DOHH2 (cell line): Measurements from ENCODE around the gene ZBTB48.

Experiments used
- H3F3A ChIP-seq: fragments of 200-600 bp; sonication (generic), shearing (Covaris generic); 2 replicates; pipeline ENCODE4 v1.6.0; 2016; ENCODE audit warnings: antibody characterized with exemption, mild to moderate bottlenecking; ENCODE audit not compliant: control insufficient read depth, insufficient read depth
- H3K27ac ChIP-seq: fragments of 200-600 bp; sonication (generic); 2 replicates; pipeline ENCODE4 v1.5.1; 2014; ENCODE audit warnings: low read depth, mild to moderate bottlenecking, low read length, moderate library complexity
- H3K27me3 ChIP-seq: fragments of 200-600 bp; sonication (generic); 2 replicates; pipeline ENCODE4 v1.6.1; 2014; ENCODE audit warnings: mild to moderate bottlenecking, low read length, mixed read lengths; ENCODE audit not compliant: control insufficient read depth
- H3K36me3 ChIP-seq: fragments of 200-600 bp; sonication (generic); 2 replicates; pipeline ENCODE4 v1.6.1; 2014; ENCODE audit warnings: mild to moderate bottlenecking, low read length, moderate library complexity, mixed read lengths; ENCODE audit not compliant: control insufficient read depth
- H3K4me1 ChIP-seq: fragments of 200-600 bp; sonication (generic); 2 replicates; pipeline ENCODE4 v1.6.1; 2014; ENCODE audit warnings: mild to moderate bottlenecking, low read length, mixed read lengths; ENCODE audit not compliant: control insufficient read depth
- H3K4me2 ChIP-seq: fragments of 200-600 bp; sonication (generic); 2 replicates; pipeline ENCODE4 v1.6.0; 2014; ENCODE audit warnings: mild to moderate bottlenecking, low read length, moderate library complexity
- H3K4me3 ChIP-seq: fragments of 200-600 bp; sonication (generic); 2 replicates; pipeline ENCODE4 v1.5.1; 2014; ENCODE audit warnings: mild to moderate bottlenecking, low read length, mixed read lengths
- H3K79me2 ChIP-seq: fragments of 200-600 bp; sonication (generic); 2 replicates; pipeline ENCODE4 v1.6.1; 2014; ENCODE audit warnings: mild to moderate bottlenecking, low read length, mixed read lengths; ENCODE audit not compliant: control insufficient read depth
- H3K9me2 ChIP-seq: fragments of 200-600 bp; sonication (generic); replicated peaks from 2 replicates; pipeline ENCODE4 v1.6.1; 2014; ENCODE audit warnings: mild to moderate bottlenecking, low read length, mixed read lengths; ENCODE audit not compliant: control insufficient read depth
- H3K9me3 ChIP-seq: fragments of 200-600 bp; sonication (generic); 2 replicates; pipeline ENCODE4 v1.6.1; 2014; ENCODE audit warnings: antibody characterized with exemption, low read length, mixed read lengths; ENCODE audit not compliant: control insufficient read depth, insufficient read depth
- H4K20me1 ChIP-seq: fragments of 200-600 bp; sonication (generic); 2 replicates; pipeline ENCODE4 v1.6.0; 2014; ENCODE audit warnings: low read depth, mild to moderate bottlenecking, antibody characterized with exemption, low read length, moderate library complexity; ENCODE audit not compliant: control insufficient read depth, insufficient read depth
- EZH2phosphoT487 ChIP-seq: fragments of 200-600 bp; sonication (generic); IDR thresholded peaks from 2 replicates; pipeline ENCODE4 v1.6.1; 2017; ENCODE audit warnings: borderline replicate concordance, mild to moderate bottlenecking, antibody characterized with exemption, low read length, moderate library complexity, mixed read lengths
- TF ChIP-seq, protein P1 (sequence below): fragments of 200-600 bp; sonication (generic); IDR thresholded peaks from one replicate; pipeline ENCODE4 v1.5.1; 2014; ENCODE audit warnings: antibody characterized with exemption, mild to moderate bottlenecking, low read depth, low read length; ENCODE audit not compliant: poor library complexity, severe bottlenecking

ZBTB48 gene

DNA sequence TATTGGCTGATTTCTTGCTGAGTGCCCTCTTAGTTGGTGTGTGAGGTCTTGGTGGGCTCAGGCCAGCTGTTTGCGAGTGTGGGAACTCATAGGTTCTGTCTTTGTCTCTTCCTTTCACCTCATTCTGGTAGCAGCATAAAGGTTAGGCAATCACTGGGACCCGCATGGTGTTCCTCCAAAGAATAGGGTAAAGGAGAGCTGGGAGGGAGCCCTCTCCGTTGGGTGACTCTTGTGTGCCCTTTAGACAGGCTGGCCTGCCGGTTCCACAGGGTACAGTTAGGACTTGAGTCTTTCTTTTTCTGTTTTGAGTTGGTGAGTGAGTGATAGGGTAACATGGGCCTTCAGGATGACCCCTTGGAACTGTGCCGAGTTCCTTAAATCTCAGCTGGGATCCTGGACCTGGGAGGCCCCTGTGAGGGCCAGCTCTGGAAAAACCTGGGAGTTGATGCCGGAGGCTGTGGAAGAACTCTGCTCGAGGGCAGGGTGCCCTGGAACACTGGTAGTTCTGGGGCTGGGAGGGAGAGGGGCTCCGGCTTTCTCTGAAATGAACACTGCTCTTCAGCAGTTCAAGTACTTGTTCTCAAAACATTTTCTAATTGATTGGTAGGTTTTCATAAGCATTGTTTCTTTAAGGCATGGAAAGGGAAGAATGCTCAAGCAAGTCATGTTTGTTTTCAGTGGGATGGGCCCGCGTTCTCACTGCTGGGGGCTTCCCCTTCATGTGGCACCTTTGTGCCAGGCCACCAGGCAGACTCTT is 42.8 kb downstream of the ZBTB48 start:
- Histone ChIP-seq H3K79me2 (peaks cover 47% of the 10 kb centered on the region), H3K9me3 (no peaks in the 10 kb centered on the region), H3K4me2 (no peak overlapping the region), H3K9me2 (no peaks in the 10 kb centered on the region), H4K20me1 (peaks cover 8% of the 10 kb centered on the region; the same call in 1 of the 2 replicates), H3K27ac (no peak overlapping the region), H3K4me3 (no peak overlapping the region), H3K4me1 (peaks cover 44% of the 10 kb centered on the region), H3K36me3 (peaks cover 63% of the 10 kb centered on the region), H3F3A (peaks cover 25% of the 10 kb centered on the region), H3K27me3 (no peaks in the 10 kb centered on the region)
- TF ChIP-seq, protein P1, sequence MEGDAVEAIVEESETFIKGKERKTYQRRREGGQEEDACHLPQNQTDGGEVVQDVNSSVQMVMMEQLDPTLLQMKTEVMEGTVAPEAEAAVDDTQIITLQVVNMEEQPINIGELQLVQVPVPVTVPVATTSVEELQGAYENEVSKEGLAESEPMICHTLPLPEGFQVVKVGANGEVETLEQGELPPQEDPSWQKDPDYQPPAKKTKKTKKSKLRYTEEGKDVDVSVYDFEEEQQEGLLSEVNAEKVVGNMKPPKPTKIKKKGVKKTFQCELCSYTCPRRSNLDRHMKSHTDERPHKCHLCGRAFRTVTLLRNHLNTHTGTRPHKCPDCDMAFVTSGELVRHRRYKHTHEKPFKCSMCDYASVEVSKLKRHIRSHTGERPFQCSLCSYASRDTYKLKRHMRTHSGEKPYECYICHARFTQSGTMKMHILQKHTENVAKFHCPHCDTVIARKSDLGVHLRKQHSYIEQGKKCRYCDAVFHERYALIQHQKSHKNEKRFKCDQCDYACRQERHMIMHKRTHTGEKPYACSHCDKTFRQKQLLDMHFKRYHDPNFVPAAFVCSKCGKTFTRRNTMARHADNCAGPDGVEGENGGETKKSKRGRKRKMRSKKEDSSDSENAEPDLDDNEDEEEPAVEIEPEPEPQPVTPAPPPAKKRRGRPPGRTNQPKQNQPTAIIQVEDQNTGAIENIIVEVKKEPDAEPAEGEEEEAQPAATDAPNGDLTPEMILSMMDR: no peak
- TF ChIP-seq EZH2phosphoT487: no peak

- no peaks in the 10 kb centered on the region for H3K9me2 ChIP-seq
- H3K27ac ChIP-seq: 0 out of 2 replicates have a peak overlapping the region, but pooled peaks have one; percentile 1
- H3F3A ChIP-seq: peaks cover 25% of the 10 kb centered on the region
- H3K4me1 ChIP-seq: peaks cover 52% of the 10 kb centered on the region
- H3K79me2 ChIP-seq: peaks cover 53% of the 10 kb centered on the region
- H4K20me1 ChIP-seq: peaks cover 13% of the 10 kb centered on the region
- peak overlapping the region; percentile 26 for H3K4me2 ChIP-seq
- 0 out of 2 replicates have a peak overlapping the region, but pooled peaks have one; percentile 6 for H3K4me3 ChIP-seq
- no peaks in the 10 kb centered on the region for H3K9me3 ChIP-seq
- TF ChIP-seq EZH2phosphoT487: no peak
- TF ChIP-seq, protein P1: no peak
- H3K27me3 ChIP-seq: no peaks in the 10 kb centered on the region
- peaks cover 69% of the 10 kb centered on the region for H3K36me3 ChIP-seq
These were observed 43.6 kb downstream of the ZBTB48 start for GRCh38 chr1:6623269-6623965.

GRCh38 chr1:6624710-6625583 is 45.2 kb downstream of the ZBTB48 start, which contains the start of gene THAP3:
THAP3 (plus strand) TSS chr1:6624868; CDS start chr1:6625219, 351 bp downstream.
- Histone ChIP-seq H3K9me3 (no peaks in the 10 kb centered on the region), H3K4me3 (peak within 1 kb of the TSS; percentile 83), H3K36me3 (peaks cover 74% of the 10 kb centered on the region), H3K27ac (peak within 1 kb of the TSS; percentile 86), H3K79me2 (peaks cover 56% of the 10 kb centered on the region), H3K4me2 (peak within 1 kb of the TSS; percentile 98), H3K27me3 (no peaks in the 10 kb centered on the region), H4K20me1 (peaks cover 13% of the 10 kb centered on the region), H3K9me2 (no peaks in the 10 kb centered on the region), H3K4me1 (peaks cover 52% of the 10 kb centered on the region), H3F3A (peaks cover 25% of the 10 kb centered on the region)
- TF ChIP-seq EZH2phosphoT487: no peak
- TF ChIP-seq, protein P1: peak; percentile 46
